Fibroblast of pulmonary artery (primary cell): Measurements from ENCODE around the gene KLC1.

Source experiments
- DNase-seq: peaks from one replicate; pipeline ENCODE4 v3.0.0-alpha.2; 2010; ENCODE audit warnings: low read depth
- H3K4me3 ChIP-seq: replicated peaks from 2 replicates; pipeline ENCODE4 v1.5.1; 2011; ENCODE audit warnings: low read depth, mild to moderate bottlenecking, control low read depth, low read length, moderate library complexity
- TF ChIP-seq, protein P1 (sequence below): IDR thresholded peaks from 2 replicates; pipeline ENCODE4 v1.5.1; 2011; ENCODE audit warnings: mild to moderate bottlenecking, control low read depth, low read length, inconsistent platforms; ENCODE audit errors: missing control alignments

Gene KLC1

DNA sequence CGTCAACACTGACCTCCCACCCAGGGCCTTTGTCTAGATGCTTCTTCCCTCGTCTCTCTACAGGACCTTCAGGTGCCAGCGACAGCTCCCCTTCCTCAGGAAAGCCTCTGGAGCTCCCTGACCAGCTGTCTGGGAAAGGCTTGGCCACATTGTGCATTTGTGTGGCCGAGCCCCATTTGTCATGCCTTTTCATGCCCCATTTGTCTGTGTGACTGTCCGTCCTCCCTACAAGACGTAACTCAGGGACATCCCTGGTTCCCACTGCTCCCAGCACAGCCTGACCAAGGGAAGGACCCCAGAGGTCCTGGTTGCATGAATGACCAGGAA lies 110.4 kb downstream of the KLC1 start:
- DNase-seq, result no peak
- H3K4me3 ChIP-seq, result no peak overlapping the region
- TF ChIP-seq, protein P1, sequence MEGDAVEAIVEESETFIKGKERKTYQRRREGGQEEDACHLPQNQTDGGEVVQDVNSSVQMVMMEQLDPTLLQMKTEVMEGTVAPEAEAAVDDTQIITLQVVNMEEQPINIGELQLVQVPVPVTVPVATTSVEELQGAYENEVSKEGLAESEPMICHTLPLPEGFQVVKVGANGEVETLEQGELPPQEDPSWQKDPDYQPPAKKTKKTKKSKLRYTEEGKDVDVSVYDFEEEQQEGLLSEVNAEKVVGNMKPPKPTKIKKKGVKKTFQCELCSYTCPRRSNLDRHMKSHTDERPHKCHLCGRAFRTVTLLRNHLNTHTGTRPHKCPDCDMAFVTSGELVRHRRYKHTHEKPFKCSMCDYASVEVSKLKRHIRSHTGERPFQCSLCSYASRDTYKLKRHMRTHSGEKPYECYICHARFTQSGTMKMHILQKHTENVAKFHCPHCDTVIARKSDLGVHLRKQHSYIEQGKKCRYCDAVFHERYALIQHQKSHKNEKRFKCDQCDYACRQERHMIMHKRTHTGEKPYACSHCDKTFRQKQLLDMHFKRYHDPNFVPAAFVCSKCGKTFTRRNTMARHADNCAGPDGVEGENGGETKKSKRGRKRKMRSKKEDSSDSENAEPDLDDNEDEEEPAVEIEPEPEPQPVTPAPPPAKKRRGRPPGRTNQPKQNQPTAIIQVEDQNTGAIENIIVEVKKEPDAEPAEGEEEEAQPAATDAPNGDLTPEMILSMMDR, result no peak

DNA sequence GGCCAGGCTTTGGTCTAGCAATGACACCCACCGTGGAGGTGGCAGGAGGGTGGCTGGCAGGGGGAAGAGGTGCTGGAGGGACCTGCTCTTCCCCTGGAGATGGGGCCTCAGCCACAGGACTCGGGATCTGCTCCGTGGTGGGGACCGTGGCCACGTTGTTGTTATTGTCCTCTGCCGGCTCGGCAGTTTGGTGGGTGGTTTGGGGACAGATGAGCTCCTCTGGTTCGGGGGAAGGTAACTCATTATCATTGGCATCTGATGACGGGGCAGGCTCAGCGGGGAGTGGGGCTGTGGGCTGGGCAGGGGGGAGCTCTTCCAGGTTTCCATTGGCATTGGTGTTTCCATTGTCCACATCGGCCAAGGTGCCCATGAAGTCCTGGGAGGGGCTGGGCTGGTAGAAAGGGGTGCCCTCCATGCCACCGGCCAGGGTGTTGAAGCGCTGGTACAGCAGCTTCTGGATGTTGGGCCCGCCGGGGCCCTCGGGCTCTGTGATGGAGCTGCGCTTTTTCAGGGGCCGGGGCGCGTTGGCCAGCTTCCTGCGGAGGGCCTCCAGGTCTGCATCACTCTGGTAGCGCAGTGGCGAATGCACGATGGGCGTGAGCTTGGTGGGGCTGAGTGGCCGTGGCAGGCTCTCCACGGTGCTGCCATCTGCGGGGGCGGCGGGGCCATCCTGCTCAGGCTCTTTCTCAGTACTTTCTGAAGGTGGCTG lies 110.9 kb downstream of the KLC1 start:
- no peak overlapping the region for H3K4me3 ChIP-seq
- no peak for DNase-seq
- TF ChIP-seq, protein P1, result no peak

DNA sequence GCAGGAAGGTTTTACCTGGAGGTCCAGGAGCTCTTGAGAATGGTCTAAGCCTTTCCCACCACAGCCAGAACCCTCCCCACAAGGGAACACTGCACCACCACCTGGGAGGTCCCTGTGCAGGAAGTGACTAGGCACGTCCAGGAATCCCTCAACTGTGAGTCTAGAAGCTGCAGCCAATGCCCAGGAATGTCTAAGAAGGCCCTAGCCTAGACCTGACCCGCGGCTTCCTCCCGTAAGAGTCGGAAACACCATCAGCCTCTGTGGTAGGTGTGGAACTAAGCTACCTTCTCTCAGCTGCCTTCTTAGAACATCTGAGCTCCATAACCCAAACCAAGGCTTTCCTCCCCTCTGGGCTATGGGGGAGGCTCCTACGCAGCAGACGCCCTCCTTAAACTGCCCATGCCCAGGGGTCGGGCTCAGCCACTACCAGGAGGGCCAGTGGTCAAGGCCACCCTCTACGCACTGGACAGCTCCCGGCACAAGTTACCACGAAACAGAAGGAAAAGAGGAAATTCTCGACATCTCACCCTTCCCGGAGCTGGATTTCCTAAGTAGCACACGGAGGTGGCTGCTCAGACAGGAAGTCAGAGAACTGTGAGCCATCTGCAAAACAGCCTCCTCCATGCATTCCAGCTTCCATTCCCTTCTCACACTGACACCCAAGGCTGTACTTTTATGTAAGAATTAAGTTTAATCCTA lies 112.1 kb downstream of the KLC1 start:
- TF ChIP-seq, protein P1, result no peak
- H3K4me3 ChIP-seq, result no peak overlapping the region
- peak; percentile 62 for DNase-seq

DNA sequence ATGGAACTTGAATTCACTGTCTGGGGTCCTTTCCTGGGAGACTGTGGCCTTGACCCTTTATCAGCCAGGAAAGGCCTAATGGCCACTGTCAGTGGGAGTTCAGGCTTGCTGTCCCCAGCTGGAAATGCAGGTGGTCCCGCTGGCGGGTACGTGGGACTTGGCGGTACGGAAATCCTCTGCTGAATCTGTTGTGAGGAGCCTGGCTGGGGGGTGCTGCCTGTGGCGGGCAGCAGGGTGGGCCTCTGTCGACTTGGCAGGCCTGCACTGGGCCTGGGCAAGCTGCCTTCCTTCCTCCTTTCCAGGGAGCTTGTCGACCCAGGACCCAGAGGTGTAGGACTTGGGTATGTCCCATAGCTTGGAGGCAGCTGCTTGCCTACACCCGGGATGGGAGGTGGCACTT lies 112.9 kb downstream of the KLC1 start:
- TF ChIP-seq, protein P1, result no peak
- H3K4me3 ChIP-seq, result no peak overlapping the region
- DNase-seq, result no peak

DNA sequence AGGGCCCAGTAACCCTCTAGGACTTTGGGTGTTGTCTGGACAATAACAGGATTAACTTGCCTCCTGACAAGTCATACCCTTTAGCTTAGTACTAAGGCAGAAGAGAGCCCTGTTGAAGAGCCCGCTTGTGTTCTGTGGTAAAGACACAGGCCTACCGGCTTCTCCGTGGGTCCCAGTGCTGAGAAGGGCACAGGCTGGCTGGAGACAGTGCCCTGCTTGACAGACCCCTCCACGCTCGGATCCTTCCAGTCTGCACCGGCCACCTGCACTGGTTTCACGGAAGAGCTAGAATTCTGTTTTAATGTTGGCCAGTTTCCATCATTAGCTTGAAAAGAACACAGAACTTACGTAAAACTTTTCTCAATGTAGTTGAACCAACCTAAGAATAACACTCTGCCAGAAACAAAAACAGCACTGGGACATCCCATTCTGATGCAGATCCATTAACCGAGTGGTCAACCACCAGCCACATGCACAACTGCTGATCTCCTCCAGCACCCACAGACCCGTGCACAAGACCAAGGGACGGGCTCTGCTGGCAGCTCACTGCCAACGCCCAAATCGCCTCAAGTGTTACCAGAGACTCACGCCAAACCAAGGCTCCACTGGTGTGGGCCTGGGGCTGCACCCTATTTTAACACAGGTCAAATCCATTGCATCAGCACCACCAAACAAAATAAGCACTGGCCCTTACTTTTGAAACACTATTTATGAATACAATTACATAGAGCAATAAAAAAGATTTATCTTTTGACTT lies 113.7 kb downstream of the KLC1 start:
- no peak for DNase-seq
- TF ChIP-seq, protein P1, result no peak
- H3K4me3 ChIP-seq, result no peak overlapping the region

DNA sequence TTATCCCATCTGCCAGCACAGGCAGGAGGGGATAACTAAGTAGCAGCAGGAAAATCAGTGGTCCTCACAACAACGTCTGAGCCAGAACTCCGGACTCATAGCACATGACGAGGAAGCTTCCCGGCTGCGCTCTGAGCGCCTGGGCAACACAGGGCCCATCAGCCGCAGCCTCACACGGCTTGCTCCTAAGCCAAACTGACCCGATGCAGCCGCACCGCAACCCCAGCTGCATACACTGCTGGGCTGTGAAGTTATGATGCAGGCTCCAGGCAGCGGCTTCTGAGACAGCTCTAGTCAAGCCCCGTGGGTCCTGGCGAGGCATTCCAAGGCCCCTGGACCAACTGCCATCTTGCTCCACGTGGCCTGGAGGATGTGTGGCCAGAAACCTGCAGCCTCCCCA lies 114.7 kb downstream of the KLC1 start:
- no peak for DNase-seq
- TF ChIP-seq, protein P1, result no peak
- no peak overlapping the region for H3K4me3 ChIP-seq
